CMK (cell line): ENCODE results near the gene MTHFS.
"Not testable (repeated sequence)": the region's sequence is repeated elsewhere in the genome, so short reads cannot be mapped to it uniquely, and the experiment has no call there.

Source experiments
- DNase-seq: peaks from one replicate; pipeline ENCODE4 v3.0.0-alpha.2; 2010; ENCODE audit warnings: low read depth

The MTHFS gene

DNA sequence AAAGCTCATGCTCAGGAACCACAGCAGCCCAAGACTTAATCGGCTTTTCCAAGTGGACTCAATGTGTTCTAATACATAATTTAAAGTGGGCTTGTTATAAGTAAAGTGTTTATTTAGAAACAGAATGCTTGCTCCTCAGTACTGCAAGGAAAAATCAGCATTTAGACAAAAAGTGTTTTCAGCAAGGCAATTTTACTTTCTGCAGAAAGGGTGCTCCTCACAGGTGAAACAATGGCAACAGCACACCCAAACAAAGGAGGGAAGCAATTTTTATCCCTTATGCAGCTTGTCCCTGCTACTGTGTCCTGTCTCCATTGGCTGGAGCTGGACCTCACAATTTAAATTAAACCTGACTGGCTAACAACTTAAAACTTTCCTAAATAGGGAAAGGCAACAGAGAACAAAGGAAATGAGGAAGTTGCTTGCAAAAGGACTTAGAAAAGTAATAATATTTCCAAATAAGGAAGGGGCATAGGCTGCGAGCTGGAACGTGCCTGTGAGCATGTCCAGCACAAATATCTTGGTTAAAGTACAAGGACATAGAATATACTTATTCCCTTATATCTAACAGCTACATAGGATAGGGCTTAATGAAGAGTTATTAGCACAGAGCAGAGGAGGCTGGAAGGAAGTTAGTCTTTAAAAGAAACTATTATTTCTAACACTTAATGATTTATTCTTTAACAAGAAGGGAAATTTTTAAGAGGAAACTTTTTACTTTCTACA lies 19.1 kb upstream of the MTHFS start:
- DNase-seq = not testable (repeated sequence)

DNA sequence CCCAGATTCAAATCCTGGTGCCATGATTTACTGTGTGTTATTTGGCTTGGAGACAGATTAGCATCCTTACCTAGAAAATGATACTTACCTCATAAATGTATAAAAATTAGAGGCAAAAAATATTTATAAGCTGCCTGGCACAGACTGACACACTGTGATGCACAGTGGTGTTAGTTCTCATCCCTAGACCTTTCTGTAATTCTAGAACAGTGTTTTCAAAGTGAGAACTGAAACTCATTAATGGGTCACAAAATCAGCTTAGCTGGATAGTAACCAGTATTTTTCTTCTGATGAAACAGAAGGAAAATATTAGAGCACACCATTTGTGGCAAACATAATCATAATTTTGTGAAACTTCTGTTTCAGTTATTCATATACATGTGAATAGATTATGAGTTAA lies 17.9 kb upstream of the MTHFS start:
- DNase-seq = no peak

DNA sequence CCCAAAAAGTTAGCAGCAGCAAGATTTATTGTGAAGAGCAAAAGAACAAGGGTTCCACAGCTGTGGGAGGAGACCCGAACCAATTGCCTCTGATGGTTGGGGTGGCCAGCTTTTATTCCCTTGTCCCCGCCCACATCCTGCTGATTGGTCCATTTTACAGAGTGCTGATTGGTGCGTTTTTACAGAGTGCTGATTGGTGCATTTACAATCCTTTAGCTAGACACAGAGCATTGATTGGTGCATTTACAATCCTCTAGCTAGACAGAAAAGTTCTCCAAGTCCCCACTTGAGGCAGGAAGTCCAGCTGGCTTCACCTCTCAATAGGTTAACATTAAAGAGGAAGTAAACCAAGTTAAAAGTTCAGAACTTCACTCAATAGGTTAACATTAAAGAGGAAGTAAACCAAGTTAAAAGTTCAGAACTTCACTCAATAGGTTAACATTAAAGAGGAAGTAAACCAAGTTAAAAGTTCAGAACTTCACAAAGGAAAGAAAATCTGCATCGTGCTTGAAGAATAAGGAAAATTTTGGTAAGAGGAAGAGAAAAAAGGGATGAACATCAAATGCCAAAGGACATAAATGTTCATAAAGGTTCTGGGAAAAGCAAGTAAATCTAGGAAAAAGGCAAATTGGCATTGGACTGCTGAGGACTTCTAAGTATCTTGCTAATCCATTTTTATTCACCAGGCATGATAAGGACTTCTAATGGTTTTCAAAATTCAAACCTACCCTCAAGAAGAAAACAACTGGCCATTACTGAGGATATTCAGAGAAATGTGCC lies 12.9 kb upstream of the MTHFS start:
- DNase-seq = not testable (repeated sequence)

DNA sequence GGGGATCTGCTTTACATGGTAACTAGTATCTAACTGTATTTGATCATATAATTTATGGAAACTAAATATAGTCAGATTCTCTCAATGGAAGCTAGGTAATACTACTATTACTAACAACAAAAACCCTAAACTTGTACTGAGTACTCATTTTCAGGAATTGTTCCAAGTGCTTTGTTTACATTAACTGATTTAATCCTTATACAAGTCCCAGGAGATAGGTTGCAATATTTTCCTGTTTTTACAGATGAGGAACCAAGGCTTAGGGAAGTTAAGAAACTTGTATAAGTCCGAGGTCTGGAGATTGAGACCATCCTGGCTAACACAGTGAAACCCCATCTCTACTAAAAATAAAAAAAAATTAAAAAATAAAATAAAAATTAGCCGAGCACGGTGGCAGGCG lies 7.5 kb upstream of the MTHFS start:
- DNase-seq = no peak

DNA sequence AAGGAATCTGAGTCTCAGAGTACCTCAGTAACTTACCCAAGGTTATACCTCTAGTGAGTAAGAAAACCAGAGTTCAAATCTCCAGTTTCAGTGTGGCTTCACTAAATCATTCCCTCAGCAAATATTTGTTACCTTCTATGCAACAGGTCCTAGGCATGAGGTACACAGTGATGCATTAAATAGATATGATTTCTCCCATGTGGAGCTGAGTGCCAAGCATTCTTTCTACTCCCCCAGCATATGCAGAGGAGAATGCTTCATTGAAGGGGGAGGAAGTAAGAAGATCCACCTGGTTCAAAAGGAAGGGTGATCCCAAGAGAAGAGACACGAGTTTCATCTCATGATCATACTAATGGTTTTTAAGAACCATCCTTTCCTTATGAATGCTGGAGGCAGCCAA lies 6.8 kb upstream of the MTHFS start:
- DNase-seq = no peak

DNA sequence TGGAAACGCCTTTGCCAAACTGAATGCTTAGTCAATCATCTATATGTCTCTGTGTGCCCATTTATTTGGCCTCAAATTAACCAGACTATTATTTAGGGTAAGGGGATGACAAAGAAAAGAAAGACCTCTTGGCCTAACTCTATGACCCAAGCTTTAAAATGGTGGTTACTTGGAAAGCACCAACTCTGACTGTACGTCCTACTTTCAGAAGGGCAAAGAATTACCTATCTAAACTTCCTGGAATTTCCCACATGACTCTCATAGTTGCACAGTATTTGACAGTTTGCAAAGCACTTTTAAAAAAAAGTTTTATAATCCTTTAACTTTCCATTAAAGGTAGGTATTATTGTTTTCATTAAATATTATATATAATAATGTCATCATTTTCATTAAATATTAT lies 6.3 kb upstream of the MTHFS start:
- DNase-seq = no peak

DNA sequence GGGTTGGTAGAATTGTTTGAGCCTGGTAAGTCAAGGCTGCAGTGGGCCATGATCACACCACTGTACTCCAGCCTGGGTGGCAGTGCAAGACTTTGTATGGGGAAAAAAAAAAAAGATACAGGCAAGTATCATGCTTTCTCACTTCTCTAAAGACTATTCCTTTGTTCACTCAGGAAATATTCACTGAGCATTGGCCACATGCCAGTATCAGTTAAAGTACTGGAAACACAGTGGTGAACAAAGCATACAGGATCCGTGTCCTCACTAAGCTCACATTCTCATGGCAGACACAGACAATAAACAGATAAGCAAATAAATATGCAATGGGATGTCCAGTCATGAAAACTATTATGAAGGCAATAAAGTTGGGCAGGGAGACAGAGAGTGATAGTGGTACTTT lies 5.1 kb upstream of the MTHFS start:
- DNase-seq = no peak

DNA sequence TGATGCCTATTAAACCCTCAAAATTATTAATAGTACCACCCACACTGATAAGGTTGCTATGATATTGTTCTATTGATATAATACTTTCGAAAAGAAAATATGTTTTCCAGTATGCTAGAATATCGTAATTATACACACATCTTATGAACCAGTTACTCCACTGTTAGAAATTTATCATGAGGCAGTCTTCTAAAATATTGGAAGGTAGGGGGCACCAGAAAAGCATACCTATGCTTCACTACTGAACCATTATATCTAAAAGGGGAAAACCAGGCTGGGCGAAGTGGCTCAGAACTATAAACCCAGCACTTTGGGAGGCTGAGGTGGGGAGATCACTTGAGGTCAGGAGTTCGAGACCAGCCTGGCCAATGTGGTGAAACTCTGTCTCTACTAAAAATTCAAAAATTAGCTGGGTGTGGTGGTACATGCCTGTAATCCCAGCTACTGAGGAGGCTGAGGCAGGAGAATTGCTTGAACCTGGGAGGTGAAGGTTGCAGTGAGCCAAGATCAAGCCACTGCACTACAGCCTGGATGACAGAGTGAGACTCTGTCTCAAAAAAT lies 4.1 kb upstream of the MTHFS start:
- not testable (repeated sequence) for DNase-seq

DNA sequence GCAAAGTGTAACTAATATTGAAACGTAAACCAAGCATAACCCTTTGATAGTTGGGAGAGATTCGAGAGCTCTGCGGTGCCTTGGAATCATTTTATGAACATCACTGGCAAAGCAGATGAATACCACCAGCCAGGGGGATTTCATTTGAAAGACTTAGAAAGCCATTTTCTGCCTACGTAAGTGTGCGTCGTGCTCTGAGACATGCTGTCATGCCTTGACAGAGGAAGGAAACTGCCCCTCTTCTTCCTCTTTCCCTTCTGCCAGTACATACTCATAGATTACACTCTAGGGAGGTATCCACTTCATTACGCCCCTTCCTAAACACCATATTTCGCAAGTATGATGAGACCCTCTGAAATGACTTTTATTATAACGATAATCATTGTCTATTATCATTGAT lies 3.3 kb upstream of the MTHFS start:
- DNase-seq = no peak

DNA sequence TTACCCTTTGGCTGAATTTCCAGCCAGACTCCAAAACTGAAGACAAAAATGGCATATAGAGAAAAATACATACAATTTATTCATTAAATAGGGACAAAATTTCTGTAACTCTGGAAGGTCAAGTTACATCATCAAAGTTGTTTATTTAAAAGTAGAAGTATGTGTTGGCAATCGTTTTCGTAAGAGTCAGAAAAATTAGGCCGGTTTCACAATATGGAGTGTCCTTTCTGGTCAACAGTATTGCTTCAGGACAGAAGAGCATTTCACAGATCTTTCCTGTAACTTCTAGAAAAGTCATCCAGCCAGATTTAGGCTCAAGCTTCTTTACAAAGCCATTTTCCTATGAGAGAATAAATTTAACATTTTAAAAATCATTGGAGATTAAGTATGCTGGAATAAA lies 2.0 kb upstream of the MTHFS start:
- DNase-seq = not testable (repeated sequence)

DNA sequence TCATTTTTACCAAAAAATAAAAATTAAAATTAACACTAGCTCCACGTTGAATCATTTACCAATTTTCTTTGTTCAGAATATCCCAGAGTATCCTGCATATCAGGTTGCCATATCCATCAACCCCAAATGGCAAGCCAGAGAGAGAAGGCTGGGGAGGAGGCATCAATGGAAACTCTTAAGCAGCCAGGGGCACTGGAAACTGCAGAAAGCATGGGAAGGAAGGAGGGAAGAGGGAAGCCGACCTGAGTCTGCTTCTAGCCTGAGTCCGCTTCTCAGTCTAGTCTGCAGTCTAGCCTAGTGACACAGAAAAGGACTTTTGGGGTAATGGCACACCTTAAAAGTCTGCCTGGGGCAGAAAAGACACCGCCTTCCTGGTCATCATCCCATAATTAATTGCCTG lies 1.6 kb upstream of the MTHFS start:
- DNase-seq = no peak

DNA sequence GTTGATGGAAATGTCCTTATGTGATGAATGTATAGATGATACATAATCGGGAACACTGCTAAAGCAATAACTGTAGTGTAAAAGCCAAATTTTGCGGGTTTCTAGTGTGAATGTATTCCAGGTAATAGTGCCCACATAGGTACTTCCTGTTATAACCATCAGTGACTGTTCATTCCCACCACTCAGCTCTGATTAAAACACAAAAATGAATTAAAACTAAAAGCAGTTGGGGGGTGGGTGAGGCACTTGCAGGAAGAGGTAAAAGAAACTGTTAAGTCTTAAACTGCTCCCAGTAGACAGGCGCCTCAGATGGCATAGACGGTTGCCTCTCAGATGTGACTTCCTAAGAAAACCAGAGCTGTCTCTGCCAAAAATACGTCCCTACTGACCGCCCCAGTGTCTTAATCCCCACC lies 893 bp upstream of the MTHFS start:
- no peak for DNase-seq

DNA sequence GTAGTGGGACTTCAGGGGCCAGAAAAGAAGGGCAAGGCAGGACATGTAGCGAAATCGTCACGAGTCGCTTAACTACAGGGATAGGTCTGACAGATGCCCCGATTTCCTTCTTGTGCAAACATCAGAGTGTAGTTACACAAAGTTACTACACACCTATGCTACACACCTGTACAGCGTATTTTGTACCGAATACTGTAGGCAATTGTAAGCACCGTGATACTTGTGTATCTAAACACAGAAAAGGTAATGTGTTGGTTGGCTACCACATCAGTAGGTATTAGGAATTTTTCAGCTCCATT lies 515 bp upstream of the MTHFS start:
- DNase-seq = no peak

DNA sequence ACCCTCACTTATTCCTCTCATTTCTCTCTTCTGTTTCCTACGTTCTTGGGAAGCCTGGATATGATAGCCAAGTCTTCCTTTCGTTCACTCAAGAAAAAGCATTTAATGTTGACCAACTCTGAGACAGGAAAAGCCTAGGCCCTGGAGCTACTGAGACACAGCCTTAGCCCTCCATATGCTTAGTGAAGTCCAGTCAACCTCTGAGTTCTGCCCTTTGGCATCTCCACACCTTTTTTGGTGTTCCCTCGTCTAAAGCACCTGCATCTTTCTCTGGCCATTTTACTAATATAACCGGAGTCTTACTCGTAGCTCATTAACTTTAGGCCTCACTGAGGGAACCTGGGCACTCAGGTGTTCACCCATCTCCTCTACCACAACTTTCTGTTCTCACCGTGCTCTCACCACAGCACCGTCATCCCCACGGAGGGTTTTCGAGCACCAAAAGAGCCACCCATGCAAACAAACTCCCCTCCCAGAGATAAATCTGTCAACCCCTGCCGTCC lies 632 bp downstream of the MTHFS start:
- DNase-seq = no peak

DNA sequence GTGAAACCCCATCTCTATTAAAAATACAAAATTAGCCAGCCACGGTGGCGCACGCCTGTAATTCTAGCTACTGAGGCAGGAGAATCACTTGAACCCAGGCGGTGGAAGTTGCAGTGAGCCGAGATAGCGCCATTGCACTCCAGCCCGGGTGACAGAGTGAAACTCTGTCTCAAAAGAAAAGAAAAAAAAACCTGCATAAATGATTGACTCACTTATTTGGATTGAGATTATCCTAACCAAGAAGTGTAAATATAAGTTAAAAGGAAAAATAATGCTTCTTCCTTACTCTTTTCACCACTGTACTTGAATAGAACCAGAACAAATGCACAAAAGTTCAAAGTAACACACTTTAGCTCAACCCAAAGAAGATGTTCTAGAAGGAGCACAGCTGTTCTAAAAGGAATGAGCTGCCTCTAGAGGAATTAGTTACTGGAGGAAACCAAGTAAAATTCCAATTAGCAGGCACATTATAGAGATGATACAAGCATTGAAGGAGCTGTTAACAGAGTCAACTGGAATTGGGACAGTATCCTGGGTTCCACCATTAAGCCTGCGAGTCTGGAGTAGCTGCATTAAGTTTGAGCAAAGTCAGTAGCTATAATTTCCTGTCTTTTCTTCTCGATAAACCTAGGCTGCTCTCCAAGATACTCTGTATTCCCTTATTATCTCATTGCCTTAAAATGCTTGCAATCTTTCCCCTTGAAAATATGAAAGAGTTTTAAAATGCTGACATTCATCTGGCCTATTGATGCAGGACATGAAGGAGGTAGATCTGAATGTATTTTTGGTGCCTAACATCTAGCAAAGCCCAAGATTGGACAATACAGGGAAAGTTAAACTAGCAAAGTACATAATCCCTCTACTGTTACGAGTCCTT lies 9.5 kb downstream of the MTHFS start:
- no peak for DNase-seq

DNA sequence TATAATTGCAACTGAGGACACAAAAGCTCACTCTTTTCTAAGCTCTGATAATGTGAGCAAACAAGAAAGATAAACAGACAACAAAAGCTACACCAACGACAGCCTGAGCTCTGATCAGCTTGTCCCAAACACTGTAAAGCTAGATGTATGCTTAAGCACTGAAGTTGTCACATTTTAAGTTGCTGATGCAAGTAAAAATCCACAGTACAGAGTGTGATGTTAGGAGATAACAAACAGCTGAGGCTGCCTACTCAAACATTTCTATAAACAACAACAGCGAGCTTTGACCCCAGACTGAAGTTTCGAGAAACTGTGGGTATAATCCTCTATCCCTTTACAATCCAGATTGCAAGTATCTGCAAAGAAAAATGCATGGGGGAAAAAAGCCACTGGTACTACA lies 10.7 kb downstream of the MTHFS start:
- DNase-seq = no peak

DNA sequence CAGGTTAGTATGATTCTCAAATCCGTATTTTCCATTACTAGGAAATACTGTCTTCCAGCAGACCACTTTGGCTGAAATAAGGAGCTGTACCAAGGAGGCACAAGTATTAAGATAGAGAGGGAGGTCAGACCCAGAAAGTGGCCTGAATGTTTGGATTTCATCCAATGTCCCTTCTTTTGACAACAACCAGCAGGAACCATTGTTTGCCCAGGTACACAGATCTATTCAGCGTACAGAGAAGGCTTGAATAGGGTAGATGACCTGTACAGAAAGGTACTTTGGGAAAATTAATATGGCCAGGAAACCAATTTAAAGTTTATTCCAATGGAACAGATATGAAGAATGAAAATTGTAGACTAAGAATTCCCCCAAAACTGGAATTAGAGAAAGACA lies 12.6 kb downstream of the MTHFS start:
- DNase-seq = no peak

DNA sequence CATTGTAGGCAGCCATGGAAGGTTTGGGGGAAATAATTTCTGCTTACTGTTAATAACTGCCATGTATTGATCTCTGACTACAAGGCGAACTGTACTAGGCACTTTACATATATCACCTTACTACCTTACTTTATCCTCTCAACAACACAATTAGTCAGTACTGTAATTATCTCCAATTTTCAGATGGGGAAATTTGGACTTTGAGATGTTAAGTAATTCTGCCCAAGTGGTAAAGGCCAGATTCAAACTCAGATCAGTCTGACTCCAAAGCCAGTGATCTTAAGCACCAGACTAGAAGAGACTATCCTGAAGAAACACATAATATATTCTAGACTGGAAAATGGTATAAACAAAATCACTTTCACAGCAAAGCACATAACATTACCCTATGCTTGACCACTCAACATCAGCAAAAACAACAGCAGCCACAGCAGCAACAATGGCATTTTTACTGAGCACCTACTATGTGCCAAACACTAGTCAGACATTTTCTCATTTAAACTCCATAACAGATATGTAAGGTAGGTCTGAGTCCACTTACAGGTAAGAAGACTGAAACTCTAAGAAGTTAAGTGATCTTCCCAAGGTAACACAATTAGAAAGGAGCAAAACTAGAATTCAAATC lies 13.1 kb downstream of the MTHFS start:
- no peak for DNase-seq

DNA sequence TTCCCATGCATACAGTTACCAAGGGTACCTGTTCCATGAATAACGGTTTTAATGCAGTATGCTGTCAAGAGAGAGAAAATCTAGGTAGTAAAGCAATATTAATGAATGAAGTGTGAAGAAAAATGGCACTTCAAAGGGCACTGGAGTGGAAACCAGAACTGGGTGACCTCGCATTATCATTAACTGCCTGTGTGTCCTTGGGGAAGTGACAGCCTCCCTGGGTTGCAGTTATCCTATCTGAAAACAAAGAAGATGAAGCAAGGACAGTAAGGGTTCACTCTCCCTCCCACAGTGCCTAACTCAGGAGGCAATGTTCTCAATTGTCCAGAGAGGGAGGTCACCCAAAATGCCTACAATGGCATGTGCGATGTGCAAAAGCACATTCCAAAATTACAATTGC lies 15.1 kb downstream of the MTHFS start:
- no peak for DNase-seq

DNA sequence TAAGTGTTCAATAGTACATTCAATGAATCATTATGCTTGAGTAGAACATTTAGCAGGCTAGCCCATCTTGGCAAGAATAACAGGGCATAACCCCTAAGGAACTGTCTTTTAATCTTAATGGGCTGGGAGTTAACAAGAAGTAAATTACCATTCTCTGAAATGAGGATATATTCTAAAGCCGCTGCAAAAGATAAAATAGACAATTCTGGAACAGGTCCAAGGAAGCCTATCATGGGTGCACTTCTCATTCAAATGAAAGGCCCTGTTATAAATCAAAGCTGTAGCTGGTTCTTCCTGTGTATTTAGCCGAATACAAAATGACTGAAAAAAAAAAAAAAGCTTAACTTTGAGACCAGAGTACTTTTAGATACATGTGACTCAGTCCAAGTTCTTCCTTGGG lies 15.6 kb downstream of the MTHFS start:
- DNase-seq = no peak

DNA sequence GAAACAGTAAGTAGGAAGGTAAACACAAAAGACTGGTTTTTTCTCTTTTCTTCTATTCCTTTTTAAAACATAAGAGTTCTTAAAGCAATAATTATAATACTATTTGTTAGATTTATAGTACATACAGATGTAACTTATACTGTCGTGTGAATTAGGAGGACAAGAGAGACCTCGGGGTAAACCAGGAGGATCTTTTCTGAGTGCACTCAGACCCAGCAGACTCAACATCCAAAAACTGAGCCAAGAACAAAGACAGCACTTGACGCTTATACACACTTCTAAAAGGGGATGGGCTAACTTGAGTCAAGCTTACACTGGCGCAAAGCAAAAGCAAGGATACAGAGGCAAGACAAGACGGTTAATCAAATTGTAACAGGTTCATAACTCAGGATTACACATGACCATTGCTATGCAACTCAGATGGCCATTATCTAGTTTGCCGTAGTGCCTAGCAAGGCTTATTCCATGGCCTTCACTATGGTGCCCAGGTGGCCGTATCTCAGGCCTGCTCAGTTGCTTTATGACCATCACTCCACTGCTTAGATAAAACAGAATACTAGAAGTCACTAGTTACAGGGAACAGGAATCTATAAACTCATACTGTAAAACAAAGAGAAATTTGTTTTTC lies 18.6 kb downstream of the MTHFS start:
- DNase-seq = no peak

DNA sequence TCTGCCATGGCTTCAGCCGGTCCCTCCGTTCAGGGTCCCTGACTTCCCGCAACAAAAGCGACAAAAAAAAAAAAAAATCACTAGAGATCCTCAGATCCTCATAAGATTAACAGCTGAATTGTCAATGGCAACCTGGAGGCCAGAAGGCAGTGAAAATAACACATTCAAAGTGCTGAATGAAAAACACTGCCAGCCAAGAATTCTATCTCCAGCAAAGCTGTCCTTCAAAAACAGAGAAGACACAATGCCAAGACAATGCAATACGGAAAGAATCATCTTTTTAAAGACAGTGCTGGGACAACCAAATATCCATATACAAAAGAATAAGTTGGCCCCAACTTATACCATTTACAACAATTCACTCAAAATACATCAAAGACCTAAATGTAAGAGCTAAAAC lies 21.6 kb downstream of the MTHFS start:
- no peak for DNase-seq
